Loucy (cell line): Measurements from ENCODE around the gene PDXK.

Experiments used
- EZH2phosphoT487 ChIP-seq: fragments of 200-600 bp; IDR thresholded peaks from 2 replicates; pipeline ENCODE4 v1.6.1; 2018; ENCODE audit warnings: antibody characterized with exemption, mild to moderate bottlenecking, moderate library complexity, borderline replicate concordance
- TF ChIP-seq, protein P1 (sequence below): fragments of 200-600 bp; sonication (generic); conservative IDR thresholded peaks from 2 replicates; pipeline ENCODE4 v1.5.1; 2014; ENCODE audit warnings: mild to moderate bottlenecking, antibody characterized with exemption, low read length

DNA sequence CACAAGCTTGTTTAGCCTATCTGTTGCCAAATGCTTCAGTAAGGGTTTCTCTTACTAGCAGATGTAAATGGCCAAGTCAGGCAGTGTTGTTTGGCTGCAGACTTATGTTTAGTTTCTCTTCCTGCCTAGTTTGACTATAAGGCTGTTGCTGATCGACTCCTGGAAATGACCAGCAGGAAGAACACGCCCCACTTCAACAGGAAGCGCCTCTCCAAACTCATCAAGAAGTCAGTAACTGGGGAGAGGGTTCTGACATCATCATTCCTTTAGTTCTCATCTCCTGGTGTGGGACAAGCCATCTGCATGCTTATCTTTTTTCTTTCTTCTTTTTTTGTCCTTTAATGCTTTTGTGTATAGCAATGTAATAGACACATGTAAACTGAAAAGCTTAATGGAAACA, 34.5 kb upstream of the PDXK start:
- TF ChIP-seq, protein P1, sequence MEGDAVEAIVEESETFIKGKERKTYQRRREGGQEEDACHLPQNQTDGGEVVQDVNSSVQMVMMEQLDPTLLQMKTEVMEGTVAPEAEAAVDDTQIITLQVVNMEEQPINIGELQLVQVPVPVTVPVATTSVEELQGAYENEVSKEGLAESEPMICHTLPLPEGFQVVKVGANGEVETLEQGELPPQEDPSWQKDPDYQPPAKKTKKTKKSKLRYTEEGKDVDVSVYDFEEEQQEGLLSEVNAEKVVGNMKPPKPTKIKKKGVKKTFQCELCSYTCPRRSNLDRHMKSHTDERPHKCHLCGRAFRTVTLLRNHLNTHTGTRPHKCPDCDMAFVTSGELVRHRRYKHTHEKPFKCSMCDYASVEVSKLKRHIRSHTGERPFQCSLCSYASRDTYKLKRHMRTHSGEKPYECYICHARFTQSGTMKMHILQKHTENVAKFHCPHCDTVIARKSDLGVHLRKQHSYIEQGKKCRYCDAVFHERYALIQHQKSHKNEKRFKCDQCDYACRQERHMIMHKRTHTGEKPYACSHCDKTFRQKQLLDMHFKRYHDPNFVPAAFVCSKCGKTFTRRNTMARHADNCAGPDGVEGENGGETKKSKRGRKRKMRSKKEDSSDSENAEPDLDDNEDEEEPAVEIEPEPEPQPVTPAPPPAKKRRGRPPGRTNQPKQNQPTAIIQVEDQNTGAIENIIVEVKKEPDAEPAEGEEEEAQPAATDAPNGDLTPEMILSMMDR = no peak
- TF ChIP-seq EZH2phosphoT487 = no peak
